Measurements from ENCODE around the gene GAGE12G.
"Not testable (repeated sequence)": the region's sequence is repeated elsewhere in the genome, so short reads cannot be mapped to it uniquely, and the experiment has no call there.

The GAGE12G gene
- 0 reads per million in 2 donors for total RNA-seq

GRCh38 chrX:49570100-49570499 lies at the start of gene GAGE12G:
Gene GAGE12G (plus strand): TSS chrX:49570400. CDS start chrX:49571555, 1,155 bp downstream.
- not testable (repeated sequence) for DNase-seq

GRCh38 chrX:49531877-49532276 lies 38.3 kb upstream of the GAGE12G start, which contains the start of gene GAGE12C:
Gene GAGE12C (plus strand): TSS chrX:49532177. CDS start chrX:49533332, 1,155 bp downstream.
- not testable (repeated sequence) for DNase-seq

- not testable (repeated sequence) for DNase-seq
These were observed 28.8 kb upstream of the GAGE12G start, which contains the start of gene GAGE12D for GRCh38 chrX:49541433-49541832. Gene GAGE12D (plus strand): TSS chrX:49541733. CDS start chrX:49542888, 1,155 bp downstream.

- not testable (repeated sequence) for DNase-seq
These were observed 19.2 kb upstream of the GAGE12G start, which contains the start of gene GAGE12E for GRCh38 chrX:49550989-49551388. Gene GAGE12E (plus strand): TSS chrX:49551289. CDS start chrX:49552444, 1,155 bp downstream.

- not testable (repeated sequence) for DNase-seq
These were observed 9.7 kb upstream of the GAGE12G start, which contains the start of gene GAGE12F for GRCh38 chrX:49560542-49560941. Gene GAGE12F (plus strand): TSS chrX:49560842. CDS start chrX:49561997, 1,155 bp downstream.

- DNase-seq, result not testable (repeated sequence)
These were observed 1.5 kb upstream of the GAGE12G start for GRCh38 chrX:49568728-49569127.

- not testable (repeated sequence) for DNase-seq
These were observed 1.0 kb upstream of the GAGE12G start for GRCh38 chrX:49569152-49569551.

- not testable (repeated sequence) for DNase-seq
These were observed 9.4 kb downstream of the GAGE12G start, which contains the start of gene GAGE12H for GRCh38 chrX:49579649-49580048. Gene GAGE12H (plus strand): TSS chrX:49579949. CDS start chrX:49581104, 1,155 bp downstream.

GRCh38 chrX:49589196-49589595 lies 19.0 kb downstream of the GAGE12G start, which contains the start of gene GAGE2A:
Gene GAGE2A (plus strand): TSS chrX:49589496. CDS start chrX:49590651, 1,155 bp downstream.
- DNase-seq, result not testable (repeated sequence)

- DNase-seq, result not testable (repeated sequence)
These were observed 19.7 kb downstream of the GAGE12G start for GRCh38 chrX:49589769-49590478.

GRCh38 chrX:49590488-49590887 lies 20.3 kb downstream of the GAGE12G start:
- DNase-seq, result not testable (repeated sequence)

GRCh38 chrX:49598720-49599119 lies 28.5 kb downstream of the GAGE12G start, which contains the start of gene GAGE1:
Gene GAGE1 (plus strand): TSS chrX:49599020. CDS start chrX:49600175, 1,155 bp downstream.
- DNase-seq, result not testable (repeated sequence)

- DNase-seq, result no peak
These were observed 40.6 kb downstream of the GAGE12G start for GRCh38 chrX:49610718-49611310.

- no peak for DNase-seq
These were observed 48.4 kb downstream of the GAGE12G start for GRCh38 chrX:49618574-49618973.

Measured in activated gamma-delta T cell (primary cell).